NCI-H2029 (cell line): ENCODE measurements around the gene PDE8B.
A peak's percentile ranks its signal among the peaks of the same experiment; 100 is the strongest.

ENCODE experiments used
- DNase-seq: peaks from one replicate; lab custom pipeline; 2025; lab: John Stamatoyannopoulos, UW

PDE8B gene

DNA sequence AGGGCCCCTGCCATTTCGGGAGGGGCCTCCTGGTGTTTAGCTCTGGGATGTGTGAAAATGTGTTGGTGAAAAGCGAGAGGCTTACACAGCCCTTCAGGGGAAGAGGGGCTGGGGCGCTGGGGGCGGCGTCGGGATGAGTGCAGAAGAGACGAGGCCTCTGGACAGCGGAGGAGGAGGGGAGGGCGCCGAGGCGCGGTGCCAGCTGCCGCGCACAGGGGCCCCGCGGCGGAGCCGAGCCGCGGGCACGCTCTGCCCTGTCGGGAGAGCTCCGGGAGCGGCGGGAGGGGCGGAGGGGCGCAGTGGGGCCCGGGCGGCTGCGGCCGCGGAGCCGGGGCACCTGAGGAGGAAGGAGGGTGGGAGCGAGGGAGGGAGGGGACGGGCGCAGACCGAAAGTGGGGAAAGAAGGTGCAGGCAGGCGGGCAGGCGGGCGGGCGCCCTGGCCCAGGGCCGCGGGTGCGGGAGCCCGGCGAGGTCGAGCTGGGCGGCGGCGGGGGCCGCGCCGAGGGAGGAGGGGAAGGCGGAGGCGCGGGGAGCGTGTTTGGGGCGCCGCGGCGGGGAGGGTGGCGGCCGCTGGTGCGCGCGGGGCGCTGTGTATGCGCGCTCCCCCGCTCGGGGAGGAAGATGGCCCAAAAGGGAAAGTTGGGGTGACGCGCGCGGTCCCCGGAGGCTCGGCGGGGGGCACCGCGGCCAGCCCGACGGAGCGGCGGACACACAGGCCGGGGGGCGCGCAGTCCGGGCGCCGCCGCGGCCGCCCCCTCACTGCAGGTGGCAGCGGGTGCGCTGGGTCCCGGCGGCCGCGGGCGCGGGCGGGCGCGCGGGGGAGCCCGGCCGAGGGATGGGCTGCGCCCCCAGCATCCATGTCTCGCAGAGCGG lies at the start of gene PDE8B:
Gene PDE8B, plus strand, starts transcription at position 590 of the 873 bp plus-strand sequence. Its CDS starts 246 bp downstream, at position 836.
- DNase-seq = peak; percentile 16

DNA sequence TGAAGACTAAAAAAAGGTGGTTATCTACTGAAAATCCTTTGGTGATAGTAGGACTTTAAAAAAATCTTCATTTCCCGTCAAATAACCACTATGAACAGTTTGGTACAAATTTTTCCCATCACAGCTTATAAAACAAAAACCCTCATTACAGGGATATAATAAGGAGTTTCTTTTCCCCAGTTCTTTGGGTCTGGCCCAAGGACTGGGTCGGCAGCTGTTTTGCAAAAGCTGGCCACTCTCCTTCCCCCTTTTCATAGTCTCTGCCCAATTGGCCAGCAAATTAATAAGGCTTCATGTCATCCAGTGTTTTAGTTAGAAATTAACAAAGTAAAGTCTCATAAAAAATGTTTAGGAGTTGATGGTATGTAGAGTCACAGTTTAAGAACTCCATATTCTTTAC lies 47.0 kb upstream of the PDE8B start:
- DNase-seq = no peak

- no peak for DNase-seq
Measured at GRCh38 chr5:77167063-77167462, 43.4 kb upstream of the PDE8B start.

GRCh38 chr5:77167695-77168121 lies 42.8 kb upstream of the PDE8B start:
- DNase-seq = peak; percentile 75

- DNase-seq = peak; percentile 88
Measured at GRCh38 chr5:77168161-77168878, 42.2 kb upstream of the PDE8B start.

GRCh38 chr5:77168879-77169244 lies 41.6 kb upstream of the PDE8B start:
- peak; percentile 62 for DNase-seq

- no peak for DNase-seq
Measured at GRCh38 chr5:77170196-77170890, 40.1 kb upstream of the PDE8B start.

DNA sequence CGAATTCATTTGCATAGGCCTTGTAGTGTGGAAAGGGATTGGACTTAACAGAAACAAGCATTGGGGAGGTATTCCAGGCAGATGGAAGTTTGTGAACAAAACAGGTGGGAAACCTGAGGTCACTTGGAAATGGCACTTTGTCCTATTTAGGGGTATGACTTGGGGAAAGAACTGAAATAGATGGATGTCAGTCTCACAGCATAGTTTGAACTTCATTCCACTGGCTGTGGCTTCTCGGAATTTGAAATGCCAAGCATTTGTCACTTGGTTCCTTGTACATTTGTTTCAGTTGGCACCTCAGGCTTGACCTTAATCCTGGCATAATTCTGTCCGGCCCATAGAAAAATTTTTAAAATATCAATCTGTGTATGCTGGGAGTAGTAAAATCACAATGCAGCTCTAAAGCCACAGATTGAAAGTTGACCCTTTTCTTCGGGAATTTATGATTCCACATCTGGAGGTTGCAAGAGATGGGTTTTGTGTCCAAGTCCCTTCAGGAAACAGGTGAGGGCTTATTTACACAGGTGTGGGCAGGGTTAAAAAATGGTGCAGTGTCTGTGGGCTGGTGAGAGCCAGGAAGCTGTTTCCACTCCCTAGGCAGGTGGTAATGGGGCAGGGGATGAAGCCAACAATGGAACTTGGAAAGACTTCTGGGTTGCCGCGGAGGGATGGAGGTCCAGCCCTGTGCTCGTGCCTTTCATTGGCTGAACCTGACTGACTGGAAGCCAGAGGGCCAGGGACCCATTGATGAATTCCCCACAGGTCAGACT lies 39.2 kb upstream of the PDE8B start:
- DNase-seq = peak; percentile 9

GRCh38 chr5:77172713-77173328 lies 37.7 kb upstream of the PDE8B start:
- no peak for DNase-seq

DNA sequence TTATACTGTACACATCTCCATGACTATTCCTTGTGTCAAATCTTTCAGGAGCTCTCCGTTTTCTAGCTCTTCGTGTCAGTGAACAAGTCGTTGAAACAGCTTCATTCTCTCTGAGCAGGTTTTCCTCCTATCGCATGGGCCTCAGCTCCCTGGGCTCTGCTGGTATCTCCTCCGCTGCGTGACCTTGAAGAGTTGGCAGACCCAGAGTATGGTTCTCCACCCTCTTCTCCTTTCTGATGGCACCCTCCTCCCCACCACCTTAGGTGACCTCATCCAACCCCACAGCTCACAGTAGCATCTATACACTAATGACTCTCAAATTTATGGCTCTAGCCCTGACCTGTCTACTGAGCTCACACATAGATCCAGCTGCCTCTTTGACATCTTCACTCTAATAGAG lies 36.0 kb upstream of the PDE8B start:
- DNase-seq = no peak

DNA sequence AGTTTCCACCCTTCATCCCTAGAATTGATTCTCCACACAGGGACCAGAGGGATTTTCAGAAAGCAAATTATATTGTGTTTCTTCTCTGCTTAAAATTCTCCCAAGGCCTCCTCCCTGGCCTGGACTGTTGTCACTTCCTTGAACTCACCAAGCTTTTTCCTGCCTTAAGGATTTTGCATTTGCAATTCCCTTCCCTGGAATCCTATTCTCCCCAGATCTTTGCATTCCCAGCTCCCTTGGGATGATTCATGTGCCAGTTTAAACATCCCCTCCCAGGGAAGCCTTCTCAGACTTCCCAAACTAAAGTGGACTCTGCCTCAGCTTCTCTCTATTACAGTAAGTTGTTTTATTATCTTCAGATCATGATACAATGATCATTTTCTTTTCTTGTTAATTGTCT lies 35.2 kb upstream of the PDE8B start:
- no peak for DNase-seq

- DNase-seq = no peak
Measured at GRCh38 chr5:77176429-77176828, 34.1 kb upstream of the PDE8B start.

DNA sequence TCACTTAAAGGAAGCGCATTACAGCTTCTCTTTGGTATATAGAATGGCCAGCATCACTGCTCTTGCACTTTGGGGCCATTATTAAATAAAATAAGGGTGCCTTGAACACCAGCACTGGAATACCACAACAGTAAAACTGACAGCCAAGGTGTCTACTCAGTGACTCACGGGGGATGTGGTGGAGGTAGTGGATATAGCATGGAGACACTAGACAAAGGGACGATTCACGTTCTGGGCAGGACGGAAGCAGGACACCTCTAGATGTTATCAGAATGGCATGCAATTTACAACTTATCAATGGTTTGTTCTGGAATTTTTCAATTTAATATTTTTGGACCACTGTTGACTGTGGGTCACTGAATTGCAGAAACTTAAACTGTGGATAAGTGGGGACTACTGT lies 32.9 kb upstream of the PDE8B start:
- DNase-seq = no peak

GRCh38 chr5:77180167-77181081 lies 30.1 kb upstream of the PDE8B start:
- peak; percentile 35 for DNase-seq

GRCh38 chr5:77181173-77181572 lies 29.3 kb upstream of the PDE8B start:
- DNase-seq = peak; percentile 11

DNA sequence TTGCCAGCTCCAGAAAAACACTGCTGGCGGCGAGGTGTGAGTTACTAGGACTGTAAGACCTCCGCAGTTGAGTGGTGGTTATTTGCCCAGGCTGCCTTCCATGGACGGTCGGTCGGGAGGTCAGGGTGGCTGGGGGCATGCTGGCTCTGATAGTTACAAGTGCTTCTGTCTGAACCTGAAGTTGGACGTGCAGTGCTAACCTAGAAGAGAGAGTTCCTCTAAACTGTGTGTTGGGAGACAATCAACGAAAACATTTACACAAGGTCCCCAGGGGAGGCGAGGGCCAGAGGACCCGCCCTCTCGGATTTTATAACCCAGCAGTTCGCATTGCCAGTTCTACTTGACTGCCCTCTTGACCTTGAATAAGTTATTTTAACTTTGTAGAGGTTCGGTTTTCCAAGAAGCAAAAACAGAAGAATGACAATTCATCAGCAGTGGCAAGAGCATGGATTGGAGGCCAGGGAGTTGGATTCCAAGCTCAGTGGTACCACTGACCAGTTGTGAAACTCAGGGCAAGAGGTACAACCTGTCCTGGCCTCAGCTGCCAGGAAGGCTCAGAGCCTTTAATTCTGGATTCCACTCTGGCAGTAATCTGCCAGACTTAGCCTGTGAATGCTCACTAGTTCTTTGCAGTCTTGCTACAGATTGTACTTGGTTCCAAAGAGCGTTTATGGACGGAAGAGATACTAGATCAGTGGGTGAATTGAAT lies 28.7 kb upstream of the PDE8B start:
- no peak for DNase-seq

- no peak for DNase-seq
Measured at GRCh38 chr5:77182367-77182766, 28.1 kb upstream of the PDE8B start.

DNA sequence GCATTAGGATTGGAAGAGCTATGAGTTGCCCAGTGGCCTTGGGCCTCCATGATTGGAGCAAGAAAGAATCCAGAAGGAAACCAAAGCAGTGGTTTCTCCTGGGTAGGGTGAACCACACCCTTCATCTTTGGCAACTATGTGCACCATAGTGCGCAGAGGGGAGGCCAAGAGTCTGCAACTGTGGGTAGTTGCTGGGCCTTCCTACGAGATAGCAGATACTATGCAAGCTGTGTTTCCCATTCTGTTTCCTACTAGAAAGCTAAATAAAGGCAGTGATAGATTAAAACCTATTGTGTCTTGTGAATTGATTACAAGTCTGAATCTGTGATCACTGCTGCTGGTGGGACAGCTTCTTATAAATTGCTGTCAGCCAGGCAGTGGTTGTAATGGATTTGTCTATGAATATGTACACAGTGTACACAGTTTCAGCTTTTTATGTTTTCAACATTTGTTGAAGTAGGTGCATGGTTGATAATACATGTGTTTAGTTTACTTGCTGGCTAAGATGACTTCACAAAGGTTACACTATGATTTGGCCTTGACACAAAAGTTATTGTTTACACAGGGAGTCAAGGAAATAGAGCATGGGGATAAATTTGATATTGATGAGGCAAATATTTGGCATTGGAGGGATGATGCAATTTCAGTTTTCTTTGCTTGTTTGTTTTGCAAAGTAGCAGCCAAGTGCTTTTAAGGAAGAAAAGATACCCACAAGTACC lies 23.7 kb upstream of the PDE8B start:
- DNase-seq = peak; percentile 50

- no peak for DNase-seq
Measured at GRCh38 chr5:77189421-77189820, 21.1 kb upstream of the PDE8B start.
